ENCODE measurements around the gene MARCHF10. TPM values are rescaled to one million over a fixed set of nuclear protein-coding genes. Genes with fewer than 3 reads are reported as not detected.

Gene MARCHF10
- total RNA-seq, 2 experiments from 2014 or later, result not detected

GRCh38 chr17:62823111-62823893 lies 15.2 kb upstream of the MARCHF10 start:
- no peaks in the 10 kb centered on the region for H3K9me3 ChIP-seq (ENCODE audit: low read length)
- H3K4me3 ChIP-seq (ENCODE audit: low read depth, low read length, poor library complexity, severe bottlenecking), result no peak overlapping the region
- no peaks in the 10 kb centered on the region for H3K9me2 ChIP-seq (ENCODE audit: insufficient read depth, low read length)
- H4K20me1 ChIP-seq (ENCODE audit: insufficient read depth, low read length), result no peaks in the 10 kb centered on the region
- no peak for TF ChIP-seq EZH2phosphoT487 (IDR thresholded peaks at IDR 0.05; ENCODE audit: borderline replicate concordance, low read depth, low read length)
- no peak for TF ChIP-seq CTCF (conservative IDR thresholded peaks at IDR 0.05; ENCODE audit: low read length)
- no peaks in the 10 kb centered on the region for H3K4me1 ChIP-seq (ENCODE audit: insufficient read depth, low read length, poor library complexity, severe bottlenecking)
- H3K27ac ChIP-seq (ENCODE audit: low read depth, low read length, poor library complexity, severe bottlenecking), result no peak overlapping the region
- POLR2A ChIA-PET, result no interaction called here
- H3K4me2 ChIP-seq (ENCODE audit: low read length), result no peak overlapping the region
- H3K79me2 ChIP-seq (ENCODE audit: insufficient read depth, low read depth, low read length), result no peaks in the 10 kb centered on the region
- no peaks in the 10 kb centered on the region for H3K36me3 ChIP-seq (ENCODE audit: insufficient read depth, low read length)
- BruUV-seq (replicated peaks), result no TSS peak
- H2AFZ ChIP-seq (ENCODE audit: low read length), result no peak overlapping the region
- CTCF ChIA-PET (ENCODE audit: unreplicated experiment), result no interaction called here
- intact Hi-C loops (cut with micrococcal nuclease; ENCODE audit: unreplicated experiment), result no loop called here
- no peak for DNase-seq (ENCODE audit: low spot score)

- TF ChIP-seq CTCF (conservative IDR thresholded peaks at IDR 0.05; ENCODE audit: low read length) (no peak), EZH2phosphoT487 (IDR thresholded peaks at IDR 0.05; ENCODE audit: borderline replicate concordance, low read depth, low read length) (no peak)
- Histone ChIP-seq H3K4me2 (ENCODE audit: low read length) (no peak overlapping the region), H3K27ac (ENCODE audit: low read depth, low read length, poor library complexity, severe bottlenecking) (no peak overlapping the region), H4K20me1 (ENCODE audit: insufficient read depth, low read length) (no peaks in the 10 kb centered on the region), H3K9me3 (ENCODE audit: low read length) (no peaks in the 10 kb centered on the region), H3K9me2 (ENCODE audit: insufficient read depth, low read length) (no peaks in the 10 kb centered on the region), H3K4me1 (ENCODE audit: insufficient read depth, low read length, poor library complexity, severe bottlenecking) (no peaks in the 10 kb centered on the region), H3K4me3 (ENCODE audit: low read depth, low read length, poor library complexity, severe bottlenecking) (no peak overlapping the region), H3K79me2 (ENCODE audit: insufficient read depth, low read depth, low read length) (no peaks in the 10 kb centered on the region), H3K36me3 (ENCODE audit: insufficient read depth, low read length) (no peaks in the 10 kb centered on the region), H2AFZ (ENCODE audit: low read length) (no peak overlapping the region)
- no TSS peak for BruUV-seq (replicated peaks)
- ChIA-PET POLR2A (no interaction called here), CTCF (ENCODE audit: unreplicated experiment) (no interaction called here)
- intact Hi-C loops (cut with micrococcal nuclease; ENCODE audit: unreplicated experiment), result no loop called here
- no peak for DNase-seq (ENCODE audit: low spot score)
These were observed 14.2 kb upstream of the MARCHF10 start for GRCh38 chr17:62822080-62822904.
